A673 (cell line): ENCODE results near the gene CCDC34. TPM values are rescaled to one million over a fixed set of nuclear protein-coding genes. Genes with fewer than 3 reads are reported as not detected.

Source experiments
- BruUV-seq: library from RNA; stranded (reverse); fragments of 400-500 nt; replicated peaks from 2 replicates; lab custom pipeline; 2021; lab: Mats Ljungman, UMichigan
- CTCF ChIA-PET: fragments of 300-600 bp; sonication (Branson Sonifier 250); formaldehyde crosslinking; loops from one replicate; lab custom pipeline; 2022; ENCODE audit warnings: antibody characterized with exemption; lab: Charles Lee
- POLR2A ChIA-PET: fragments of 300-600 bp; sonication (Branson Sonifier 250); formaldehyde crosslinking; loops from one replicate; lab custom pipeline; 2022; ENCODE audit warnings: antibody characterized with exemption; ENCODE audit not compliant: low non-redundant PET; lab: Charles Lee
- DNase-seq: peaks from one replicate; pipeline ENCODE4 v3.0.0-alpha.2; 2015; ENCODE audit warnings: low spot score
- H3K27ac ChIP-seq: fragments of 200-600 bp; sonication (generic); 2 replicates; pipeline ENCODE4 v1.5.1; 2016; ENCODE audit warnings: mixed run types, low read depth, mild to moderate bottlenecking, mixed read lengths, antibody characterized with exemption, low read length; ENCODE audit not compliant: poor library complexity, severe bottlenecking
- H3K27me3 ChIP-seq: fragments of 200-600 bp; sonication (generic); replicated peaks from 2 replicates; pipeline ENCODE4 v1.6.1; 2017; ENCODE audit warnings: mixed run types, low read depth, mild to moderate bottlenecking, mixed read lengths, antibody characterized with exemption, low read length; ENCODE audit not compliant: insufficient read depth, poor library complexity
- H3K36me3 ChIP-seq: fragments of 200-600 bp; sonication (generic); 2 replicates; pipeline ENCODE4 v1.6.1; 2016; ENCODE audit warnings: mixed run types, mild to moderate bottlenecking, mixed read lengths, antibody characterized with exemption, low read length; ENCODE audit not compliant: insufficient read depth, poor library complexity, severe bottlenecking
- H3K4me1 ChIP-seq: fragments of 200-600 bp; sonication (generic); 2 replicates; pipeline ENCODE4 v1.6.1; 2017; ENCODE audit warnings: mixed run types, mild to moderate bottlenecking, mixed read lengths, antibody characterized with exemption, low read length; ENCODE audit not compliant: insufficient read depth, poor library complexity, severe bottlenecking
- H3K4me3 ChIP-seq: fragments of 200-600 bp; sonication (generic); 2 replicates; pipeline ENCODE4 v1.5.1; 2016; ENCODE audit warnings: low read depth, mixed run types, mild to moderate bottlenecking, mixed read lengths, low read length; ENCODE audit not compliant: poor library complexity, severe bottlenecking
- H3K9me3 ChIP-seq: fragments of 200-600 bp; sonication (generic); 2 replicates; pipeline ENCODE4 v1.6.1; 2016; ENCODE audit warnings: mixed run types, low read depth, mild to moderate bottlenecking, mixed read lengths, antibody characterized with exemption, low read length; ENCODE audit not compliant: poor library complexity, severe bottlenecking
- CTCF ChIP-seq: fragments of 300-800, 200-600 bp; sonication (generic); conservative IDR thresholded peaks from 2 replicates; pipeline ENCODE4 v1.5.1; 2017; ENCODE audit warnings: low read depth, mild to moderate bottlenecking, antibody characterized with exemption, low read length, moderate library complexity, mixed read lengths
- EZH2 ChIP-seq: fragments of 200-600 bp; sonication (generic); IDR thresholded peaks from 2 replicates; pipeline ENCODE4 v1.6.1; 2017; ENCODE audit warnings: borderline replicate concordance, low read depth, mild to moderate bottlenecking, mixed read lengths, antibody characterized with exemption, low read length; ENCODE audit not compliant: poor library complexity, severe bottlenecking
- intact Hi-C: fragments of 100-400 bp; cut with micrococcal nuclease; formaldehyde crosslinking; loops from one replicate; pipeline ENCODE4 v1.10.0; 2022; ENCODE audit not compliant: unreplicated experiment
- total RNA-seq: library from RNA; stranded (reverse); gene quantifications from 2 replicates; pipeline ENCODE4 v1.2.3, GENCODE V29; 2021

Gene CCDC34
- total RNA-seq, 1 experiment from 2014 or later = 101 TPM

- ChIA-PET POLR2A (no interaction called here), CTCF (no interaction called here)
- BruUV-seq = no TSS peak
- Histone ChIP-seq H3K4me3 (no peak overlapping the region), H3K36me3 (peaks cover 4% of the 10 kb centered on the region), H3K27ac (no peak overlapping the region), H3K9me3 (no peaks in the 10 kb centered on the region), H3K27me3 (no peaks in the 10 kb centered on the region), H3K4me1 (peaks cover 14% of the 10 kb centered on the region)
- TF ChIP-seq CTCF (no peak), EZH2 (no peak)
- no peak for DNase-seq
- intact Hi-C loops = no loop called here
Measured at GRCh38 chr11:27386181-27386845, 23.3 kb upstream of the CCDC34 start.

GRCh38 chr11:27385245-27385644 is 22.2 kb upstream of the CCDC34 start:
- Histone ChIP-seq H3K27me3 (no peaks in the 10 kb centered on the region), H3K4me3 (no peak overlapping the region), H3K9me3 (no peaks in the 10 kb centered on the region), H3K27ac (no peak overlapping the region), H3K36me3 (peaks cover 4% of the 10 kb centered on the region), H3K4me1 (peaks cover 14% of the 10 kb centered on the region)
- CTCF ChIA-PET = no interaction called here
- no TSS peak for BruUV-seq
- DNase-seq = peak; percentile 49
- intact Hi-C loops = loop anchor here (1.0 kb wide), 1 partner anchor 10 kb away; no protein-coding TSS in a partner anchor
- TF ChIP-seq CTCF (no peak), EZH2 (no peak)
- POLR2A ChIA-PET = no interaction called here

GRCh38 chr11:27384227-27384626 is 21.2 kb upstream of the CCDC34 start:
- CTCF ChIA-PET = no interaction called here
- peaks cover 4% of the 10 kb centered on the region for H3K36me3 ChIP-seq
- POLR2A ChIA-PET = no interaction called here

More at GRCh38 chr11:27384227-27384626, 21.2 kb upstream of the CCDC34 start:
- Histone ChIP-seq H3K4me3 (no peak overlapping the region), H3K27me3 (no peaks in the 10 kb centered on the region), H3K27ac (no peak overlapping the region), H3K9me3 (no peaks in the 10 kb centered on the region), H3K4me1 (peaks cover 14% of the 10 kb centered on the region)
- no peak for TF ChIP-seq CTCF
- TF ChIP-seq EZH2 = no peak
- DNase-seq = no peak
- BruUV-seq = no TSS peak
- intact Hi-C loops = no loop called here
